ENCODE data around the gene VPS52. TPM values are rescaled to one million over a fixed set of nuclear protein-coding genes. Genes with fewer than 3 reads are reported as not detected.

VPS52 gene
- total RNA-seq, 1 experiment from 2014 or later: 47.1 TPM

GRCh38 chr6:33215271-33216116 lies 56.2 kb downstream of the VPS52 start:
- H3K4me2 ChIP-seq (ENCODE audit: insufficient read depth, insufficient read length, low read length): no peak overlapping the region
- no peak overlapping the region for H4K5ac ChIP-seq (ENCODE audit: insufficient read length, low read depth, low read length)
- H3K4me3 Mint-ChIP-seq: peak overlapping the region in 1 of 2 experiments; percentile 39; a peak in 1 of 5 replicates
- H3K18ac ChIP-seq (ENCODE audit: insufficient read length, low read depth, low read length): no peak overlapping the region
- no peak for TF ChIP-seq CTCF (conservative IDR thresholded peaks at IDR 0.05)
- no peak overlapping the region for H2BK5ac ChIP-seq (ENCODE audit: insufficient read length, low read length)
- H3K9me3 ChIP-seq (ENCODE audit: control insufficient read depth, low read depth, low read length): no peaks in the 10 kb centered on the region
- H4K8ac ChIP-seq (replicated peaks; ENCODE audit: insufficient read length, low read depth, low read length): no peak overlapping the region
- H3K14ac ChIP-seq (ENCODE audit: insufficient read depth, low read length): no peak overlapping the region; the same call in 1 of the 2 replicates
- H2BK15ac ChIP-seq (ENCODE audit: low read depth, low read length): no peak overlapping the region
- no CpG with 5 or more reads among the region's 9 CpGs for WGBS (ENCODE audit: extremely low coverage, insufficient read length, low lambda C conversion rate)
- no peak overlapping the region for H2AFZ ChIP-seq (ENCODE audit: low read length)
- H3K36me3 Mint-ChIP-seq (ENCODE audit: insufficient read depth in 1 of 3, low read depth in 3 of 3): peaks cover 0 to 10% (median 3%) of the 10 kb centered on the region in 3 experiments
- peaks cover 98% of the 10 kb centered on the region for H3K27me3 Mint-ChIP-seq (ENCODE audit: low read depth)
- H3K27ac Mint-ChIP-seq: no peak overlapping the region
- H3K9ac ChIP-seq (ENCODE audit: extremely low read depth, insufficient read length, low read length): no peak overlapping the region
- H3K9me3 Mint-ChIP-seq: peaks cover 0 to 7% of the 10 kb centered on the region in 2 experiments; a peak in 2 of 5 replicates
- H3K23me2 ChIP-seq (ENCODE audit: insufficient read length, low read depth, low read length, poor library complexity, severe bottlenecking): peaks cover 11% of the 10 kb centered on the region
- H4K20me1 ChIP-seq (ENCODE audit: control insufficient read depth, insufficient read depth, insufficient read length): no peaks in the 10 kb centered on the region
- no peak overlapping the region for H3K23ac ChIP-seq (ENCODE audit: insufficient read length, low read depth, low read length)
- H3K4me1 Mint-ChIP-seq: peaks cover 30 to 42% of the 10 kb centered on the region in 2 experiments
- no peak overlapping the region for H2AK5ac ChIP-seq (ENCODE audit: insufficient read length, low read length)
- H3K4ac ChIP-seq (ENCODE audit: low read depth, low read length): no peak overlapping the region
- no peak overlapping the region for H2BK12ac ChIP-seq (ENCODE audit: insufficient read length, low read depth, low read length)
- H2BK120ac ChIP-seq (ENCODE audit: low read depth, low read length, poor library complexity, severe bottlenecking): no peak overlapping the region
- no peaks in the 10 kb centered on the region for H3K4me1 ChIP-seq (ENCODE audit: insufficient read depth, low read length)
- H3K27me3 ChIP-seq (ENCODE audit: insufficient read depth, low read length): peaks cover 62% of the 10 kb centered on the region
- H3K27ac ChIP-seq (ENCODE audit: insufficient read length, low read depth, low read length): no peak overlapping the region
- no peak for DNase-seq
- H3T11ph ChIP-seq (ENCODE audit: low read length): no peak overlapping the region
- no peak overlapping the region for H3K56ac ChIP-seq (ENCODE audit: insufficient read length, low read depth, low read length)
- H3K79me2 ChIP-seq (ENCODE audit: insufficient read depth, low read length): no peaks in the 10 kb centered on the region
- H2BK20ac ChIP-seq (ENCODE audit: low read depth, low read length, poor library complexity, severe bottlenecking): no peak overlapping the region
- no peak overlapping the region for H4K91ac ChIP-seq (ENCODE audit: insufficient read length, low read depth, low read length)
- H3K79me1 ChIP-seq (ENCODE audit: insufficient read depth, low read depth, low read length, poor library complexity, severe bottlenecking): no peaks in the 10 kb centered on the region
